IPS-18c (cell line): ENCODE measurements around the gene PFDN1.

Experiments used
- H3K4me3 ChIP-seq: 2 replicates; pipeline ENCODE4 v1.7.0; 2013; ENCODE audit warnings: low read depth, mild to moderate bottlenecking, low read length, moderate library complexity; ENCODE audit not compliant: insufficient read depth
- H3K9me3 ChIP-seq: one replicate; pipeline ENCODE4 v1.6.1; 2013; ENCODE audit warnings: mild to moderate bottlenecking, low read length, moderate library complexity; ENCODE audit not compliant: control insufficient read depth, insufficient read depth

Gene PFDN1

DNA sequence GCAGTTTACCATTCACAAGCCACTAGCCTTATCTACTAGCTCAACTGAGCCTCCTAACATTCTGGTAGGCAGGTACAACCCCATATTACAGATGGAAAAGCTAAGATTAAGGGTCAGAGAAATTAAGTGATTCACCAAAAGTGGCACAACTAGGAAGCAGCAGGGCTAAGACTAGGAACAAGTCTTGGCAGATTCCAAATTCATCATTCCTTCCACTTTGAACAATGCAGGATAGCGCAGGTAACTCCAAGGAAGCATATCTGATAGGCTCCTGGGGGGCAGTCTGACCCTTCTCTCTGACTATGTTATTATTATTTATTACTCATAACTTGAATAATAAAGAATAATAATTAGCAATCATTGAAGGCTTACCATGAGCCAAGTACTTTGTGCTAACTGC is 35.0 kb upstream of the PFDN1 start:
- Histone ChIP-seq H3K4me3 (no peak overlapping the region), H3K9me3 (no peaks in the 10 kb centered on the region)

DNA sequence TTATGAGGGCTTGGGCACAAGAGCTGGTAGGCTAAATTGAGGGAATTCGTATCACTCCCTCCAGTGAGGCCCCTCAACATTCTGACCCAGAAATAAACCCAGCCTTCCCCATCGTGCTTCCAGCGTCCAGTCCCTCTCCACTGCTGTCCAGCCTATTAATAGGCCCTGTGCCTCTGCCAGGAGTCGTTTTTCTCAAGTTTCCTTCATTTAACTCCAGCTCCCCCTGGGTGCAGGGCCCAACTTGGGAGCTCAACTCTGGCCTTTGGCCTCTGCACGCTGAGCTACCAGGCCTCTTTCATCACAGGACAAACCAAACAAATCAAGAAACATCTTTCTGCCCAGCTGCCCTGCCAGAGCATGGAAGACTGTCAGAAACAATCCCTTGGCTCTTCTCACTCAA is 33.5 kb upstream of the PFDN1 start:
- H3K4me3 ChIP-seq: no peak overlapping the region
- peaks cover 2% of the 10 kb centered on the region for H3K9me3 ChIP-seq

DNA sequence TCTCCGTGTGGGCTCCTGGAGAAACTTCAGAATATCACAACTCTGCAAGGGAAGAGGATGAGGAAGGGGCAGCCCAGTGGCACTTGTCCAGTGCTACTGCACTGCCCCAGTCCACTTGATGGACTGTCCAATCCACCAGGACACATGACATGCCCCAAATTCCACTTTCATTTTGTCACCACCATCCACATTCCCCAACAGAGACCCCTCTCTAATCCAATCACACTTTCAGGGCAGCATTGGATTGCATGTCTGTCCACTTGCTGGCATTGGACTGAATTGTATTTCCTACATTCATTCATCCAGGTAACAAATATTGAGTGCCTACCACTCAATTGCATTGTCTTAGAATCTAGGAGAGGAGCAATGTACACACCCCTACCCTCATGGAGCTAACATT is 28.7 kb upstream of the PFDN1 start:
- Histone ChIP-seq H3K4me3 (no peak overlapping the region), H3K9me3 (peaks cover 2% of the 10 kb centered on the region)

DNA sequence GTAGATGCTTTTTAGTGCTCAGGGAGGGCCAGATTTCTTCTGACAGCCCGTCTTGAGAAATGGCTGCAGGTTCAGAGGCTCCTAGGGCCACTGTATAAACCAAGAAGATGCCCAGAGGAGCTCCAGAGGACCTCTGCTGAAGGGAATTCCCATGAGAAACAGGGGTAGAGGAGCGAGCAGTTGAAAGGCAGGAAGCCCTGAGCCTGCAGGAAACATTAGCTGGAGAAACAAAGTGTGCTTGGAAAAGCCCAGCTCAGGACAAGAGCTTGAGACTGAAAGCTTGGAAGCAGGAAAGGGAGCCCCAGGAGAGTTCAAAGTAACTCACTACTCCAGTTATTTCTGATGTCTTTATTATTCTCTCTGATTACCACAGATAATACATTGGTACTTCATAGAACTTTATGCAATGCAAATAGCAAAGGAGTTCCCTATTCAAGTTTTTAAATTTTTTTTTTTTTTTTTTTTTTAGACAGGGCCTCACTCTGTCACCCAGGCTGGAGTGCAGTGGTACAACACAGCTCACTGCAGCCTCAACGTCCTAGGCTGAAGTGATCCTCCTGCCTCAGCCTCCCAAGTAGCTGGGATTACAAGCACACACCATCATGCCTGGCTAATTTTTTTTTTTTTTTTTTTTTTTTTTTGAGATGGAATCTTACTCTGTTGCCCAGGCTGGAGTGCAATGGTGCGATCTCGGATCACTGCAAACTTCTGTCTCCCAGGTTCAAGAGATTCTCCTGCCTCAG is 27.0 kb upstream of the PFDN1 start:
- Histone ChIP-seq H3K9me3 (peaks cover 2% of the 10 kb centered on the region), H3K4me3 (no peak overlapping the region)

DNA sequence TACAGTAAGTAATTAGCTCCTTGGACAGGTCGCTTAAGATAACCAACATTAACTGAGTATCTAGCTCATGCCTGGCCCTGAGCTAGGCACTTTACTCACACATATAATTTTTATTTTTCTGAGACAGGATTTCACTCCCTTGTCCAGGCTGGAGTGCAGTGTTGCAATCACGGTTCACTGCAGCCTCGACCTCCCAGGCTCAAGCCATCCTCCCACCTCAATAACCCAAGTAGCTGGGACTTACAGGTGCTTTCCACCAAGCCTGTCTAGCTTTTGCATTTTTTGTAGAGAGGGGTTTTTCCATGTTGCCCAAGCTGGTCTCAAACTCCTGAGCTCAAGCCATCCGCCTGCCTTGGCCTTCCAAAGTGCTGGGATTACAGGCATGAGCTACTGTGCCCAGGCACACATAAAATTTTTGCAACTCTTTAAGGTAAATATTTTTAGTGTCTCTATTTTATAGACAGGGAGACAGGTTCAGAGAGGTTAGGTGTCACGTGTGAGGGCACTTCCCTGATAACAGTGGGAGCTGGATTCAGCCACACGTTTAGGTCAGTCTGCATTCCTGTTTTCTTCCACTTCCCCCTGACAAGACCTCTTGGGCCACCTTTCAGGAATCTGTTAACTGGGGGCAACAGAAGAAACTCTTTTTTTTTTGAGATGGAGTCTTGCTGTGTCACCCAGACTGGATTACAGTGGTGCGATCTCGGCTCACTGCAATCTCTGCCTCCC is 25.3 kb upstream of the PFDN1 start:
- Histone ChIP-seq H3K4me3 (no peak overlapping the region), H3K9me3 (peaks cover 2% of the 10 kb centered on the region)

DNA sequence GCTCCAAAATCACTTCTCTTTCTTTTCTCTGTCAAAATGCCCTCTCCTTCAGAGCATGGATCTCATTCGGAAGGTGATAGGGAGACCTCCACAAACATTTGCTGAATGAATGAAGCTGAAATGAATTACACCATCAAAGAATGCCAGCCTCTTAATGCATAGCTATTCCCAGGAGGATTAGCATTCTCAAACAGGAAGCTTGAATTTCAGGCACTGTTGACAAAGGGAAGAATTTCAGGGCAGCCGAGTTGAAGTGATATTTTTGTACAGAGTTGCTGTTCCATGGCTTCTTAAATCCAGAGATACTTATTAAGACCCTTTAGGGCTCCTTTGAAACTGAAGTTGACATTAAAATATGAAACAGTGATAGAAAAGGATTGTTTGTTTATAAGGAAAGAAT is 24.7 kb upstream of the PFDN1 start:
- Histone ChIP-seq H3K9me3 (peaks cover 2% of the 10 kb centered on the region), H3K4me3 (no peak overlapping the region)

DNA sequence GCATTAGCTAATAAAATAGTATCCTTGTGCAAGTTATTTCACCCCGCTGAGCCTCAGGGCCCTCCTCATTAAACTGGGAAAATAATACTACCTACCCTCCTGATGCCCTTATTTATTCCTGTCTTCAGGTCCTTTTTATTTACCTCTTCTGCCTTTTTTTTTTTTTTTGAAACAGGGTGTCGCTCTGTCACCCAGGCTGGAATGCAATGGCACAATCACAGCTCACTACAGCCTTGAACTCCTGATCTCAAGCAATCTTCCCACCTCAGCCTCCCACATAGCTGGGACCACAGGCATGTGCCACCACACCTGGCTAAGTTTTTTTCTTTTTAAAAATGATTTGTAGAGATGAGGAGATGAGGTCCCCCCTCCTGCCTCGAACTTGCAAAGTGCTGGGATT is 22.6 kb upstream of the PFDN1 start:
- H3K4me3 ChIP-seq: no peak overlapping the region
- H3K9me3 ChIP-seq: no peaks in the 10 kb centered on the region

DNA sequence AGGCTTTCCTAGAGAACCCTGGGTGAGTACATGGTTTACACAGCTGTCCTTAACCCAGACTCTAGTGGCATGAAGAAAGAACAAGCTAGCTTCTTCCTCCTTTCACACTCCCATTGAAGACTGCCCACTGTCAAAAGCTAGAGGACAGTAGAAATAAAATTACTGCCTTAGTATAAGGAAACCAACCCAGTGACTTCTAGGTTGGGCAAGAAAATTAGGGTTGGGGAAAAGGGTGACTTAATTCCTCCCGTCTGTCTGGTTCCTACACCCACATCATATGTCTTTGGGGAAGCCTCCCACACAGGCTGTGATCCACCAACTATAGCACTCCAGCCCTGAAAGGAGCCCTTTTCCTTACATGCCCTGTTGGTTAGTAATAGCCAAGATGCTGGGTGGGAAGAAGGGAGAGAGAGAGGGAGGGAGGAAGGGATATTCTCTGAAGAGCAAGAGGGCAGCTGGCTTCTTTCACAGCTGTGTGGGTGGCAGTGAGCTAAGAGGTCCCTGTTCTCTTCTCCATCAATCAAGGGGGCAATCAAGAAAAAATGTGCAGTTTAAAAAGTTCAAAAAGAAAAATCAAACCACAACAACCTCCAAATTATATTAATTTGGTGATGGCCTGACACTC is 21.8 kb upstream of the PFDN1 start:
- Histone ChIP-seq H3K9me3 (no peaks in the 10 kb centered on the region), H3K4me3 (no peak overlapping the region)

DNA sequence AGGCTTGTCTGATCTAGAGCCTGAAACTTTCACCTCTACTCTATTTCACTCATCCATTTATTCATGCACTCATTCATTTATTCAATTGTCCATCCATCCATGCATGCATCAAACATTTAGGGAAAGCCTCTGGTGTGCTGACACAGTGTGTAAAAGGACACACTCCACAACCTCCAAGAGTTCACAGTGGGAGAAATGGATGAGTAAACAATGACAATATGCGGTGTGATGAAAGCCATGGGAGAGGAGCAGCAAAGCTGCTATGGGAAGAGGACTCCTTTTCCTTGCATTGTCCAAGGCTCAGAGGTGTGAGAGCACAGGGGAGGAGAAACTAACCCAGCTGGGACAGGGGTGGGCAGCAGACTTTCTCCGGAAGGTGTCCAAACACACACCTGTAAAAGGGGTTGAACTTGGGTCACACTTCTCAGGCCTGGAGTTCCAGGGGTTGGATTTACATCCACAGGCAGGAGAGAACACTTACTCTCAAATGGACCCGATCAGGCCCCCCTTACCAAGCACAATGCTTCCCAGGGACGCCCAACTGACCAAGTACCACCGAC is 21.2 kb upstream of the PFDN1 start:
- H3K9me3 ChIP-seq: no peaks in the 10 kb centered on the region
- H3K4me3 ChIP-seq: no peak overlapping the region

DNA sequence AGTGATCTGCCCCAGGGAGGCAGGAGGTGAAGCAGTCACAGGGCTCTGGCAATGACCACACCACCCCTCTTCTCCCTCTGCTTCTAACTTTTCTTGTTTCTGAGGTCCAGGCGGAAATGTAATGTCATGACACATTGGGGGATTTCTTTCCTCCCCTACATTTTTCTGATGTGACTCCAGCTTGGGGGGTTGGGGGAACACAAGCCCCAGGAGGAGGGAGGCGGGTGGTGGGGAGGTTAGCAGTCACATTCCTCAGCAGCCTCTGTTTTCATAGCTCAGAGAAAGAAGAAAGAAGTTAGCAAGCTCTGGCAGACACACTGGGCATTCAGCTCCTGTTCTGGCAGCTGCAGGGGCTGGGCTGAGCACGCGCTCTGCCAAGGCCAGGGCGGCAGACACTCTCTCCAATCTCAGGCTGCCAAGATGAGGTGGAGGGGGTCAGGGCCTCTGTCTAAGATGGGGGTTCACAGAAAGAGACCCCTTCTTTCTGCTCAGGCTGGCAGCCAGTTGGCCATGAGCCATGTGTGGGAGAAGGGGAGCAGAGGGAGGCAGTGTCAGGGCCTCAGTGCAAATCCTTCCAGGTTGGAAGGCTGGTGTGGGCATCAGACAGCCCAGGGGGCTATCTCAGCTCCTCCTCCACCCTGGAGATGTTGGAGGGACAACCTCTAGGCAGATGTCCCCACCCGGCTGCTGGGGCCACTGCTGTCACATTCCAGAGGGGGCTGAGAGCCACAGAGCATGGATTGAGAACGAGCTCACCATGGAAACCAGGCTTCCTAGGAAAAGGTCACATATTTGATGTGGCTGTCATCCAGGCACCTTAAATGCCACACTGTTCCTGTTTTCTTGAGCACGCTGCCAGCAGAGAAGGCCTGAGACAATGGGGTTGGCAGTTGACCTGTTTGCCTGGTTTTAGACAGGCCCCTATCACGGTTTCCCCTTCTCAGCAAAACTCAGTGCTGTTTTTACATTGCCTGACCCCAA is 20.1 kb upstream of the PFDN1 start:
- Histone ChIP-seq H3K4me3 (no peak overlapping the region), H3K9me3 (no peaks in the 10 kb centered on the region)

DNA sequence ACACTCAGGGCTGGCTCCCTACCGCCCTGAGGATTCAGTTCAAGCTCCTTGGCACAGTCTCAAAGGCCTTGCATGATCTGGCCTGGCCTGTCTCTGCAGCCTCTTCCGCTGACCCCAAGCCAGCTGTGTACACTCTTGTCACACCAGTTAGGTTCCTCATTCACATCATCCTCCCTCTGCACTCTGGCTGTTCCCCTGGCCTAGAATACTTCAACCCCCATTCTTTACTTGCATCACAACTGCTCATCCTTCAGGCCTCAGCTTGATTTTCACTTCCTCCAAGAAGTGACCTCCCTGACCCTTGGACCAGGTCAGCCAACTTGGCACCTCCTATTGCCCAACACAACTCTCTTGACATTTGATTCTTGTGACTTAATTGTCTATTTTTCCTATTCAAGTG is 18.9 kb upstream of the PFDN1 start:
- H3K4me3 ChIP-seq: no peak overlapping the region
- H3K9me3 ChIP-seq: no peaks in the 10 kb centered on the region

DNA sequence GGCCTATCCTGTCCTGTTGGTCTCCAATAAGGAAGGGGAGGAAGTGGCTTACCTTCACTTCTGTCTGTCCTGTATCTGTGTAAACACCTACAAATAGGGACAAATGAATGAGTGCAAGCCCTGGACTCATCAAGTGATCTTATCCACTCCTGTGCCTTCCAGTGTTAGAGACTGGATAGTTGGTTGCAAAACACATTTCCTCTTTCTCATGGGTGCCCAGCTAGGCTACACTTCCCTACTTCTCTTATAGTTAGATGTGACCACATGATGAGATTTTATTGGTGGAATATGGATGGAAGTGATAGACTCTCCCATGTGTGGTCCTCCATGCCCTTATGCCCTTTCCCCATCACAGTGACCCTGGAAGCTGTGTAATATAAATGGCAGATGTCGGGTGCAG is 16.9 kb upstream of the PFDN1 start:
- Histone ChIP-seq H3K9me3 (no peaks in the 10 kb centered on the region), H3K4me3 (no peak overlapping the region)

DNA sequence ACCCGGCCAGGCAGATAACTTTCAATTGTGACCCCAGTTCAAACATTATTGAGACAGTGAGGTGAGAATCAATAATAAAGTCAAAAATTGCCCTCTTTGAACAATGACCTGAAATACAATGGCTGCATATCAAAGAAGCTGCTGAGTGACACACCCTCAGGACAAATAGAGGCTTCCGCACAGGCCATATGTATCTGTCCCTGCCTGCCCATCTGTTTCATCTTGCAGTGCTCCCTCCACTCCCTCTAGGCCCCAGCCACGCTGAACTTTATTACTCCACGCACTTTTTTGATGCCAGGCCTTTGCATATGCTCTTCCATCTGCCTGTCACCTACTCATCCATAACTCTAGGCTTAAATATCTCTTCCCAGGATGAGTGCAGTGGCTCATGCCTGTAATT is 15.9 kb upstream of the PFDN1 start:
- no peak overlapping the region for H3K4me3 ChIP-seq
- H3K9me3 ChIP-seq: no peaks in the 10 kb centered on the region

DNA sequence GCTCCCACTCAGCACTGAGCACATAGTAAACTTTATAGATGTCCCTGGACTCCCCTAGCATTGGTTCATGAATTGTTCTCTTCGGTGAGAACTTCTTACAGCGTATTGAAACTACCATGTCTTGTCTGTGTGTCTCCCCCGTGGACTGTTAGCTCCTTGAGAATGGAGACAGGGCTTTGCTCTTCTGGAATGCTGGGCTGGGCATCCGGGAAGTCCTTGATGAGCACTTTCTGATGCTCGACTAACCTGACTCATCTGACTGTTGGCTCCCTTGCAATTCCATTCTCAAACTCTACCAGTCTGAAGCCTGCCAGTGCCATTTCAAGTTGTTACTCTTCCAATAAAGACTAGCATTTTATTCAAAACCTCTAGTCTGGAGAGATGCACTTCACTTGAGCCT is 15.0 kb upstream of the PFDN1 start:
- H3K4me3 ChIP-seq: no peak overlapping the region
- H3K9me3 ChIP-seq: no peaks in the 10 kb centered on the region

DNA sequence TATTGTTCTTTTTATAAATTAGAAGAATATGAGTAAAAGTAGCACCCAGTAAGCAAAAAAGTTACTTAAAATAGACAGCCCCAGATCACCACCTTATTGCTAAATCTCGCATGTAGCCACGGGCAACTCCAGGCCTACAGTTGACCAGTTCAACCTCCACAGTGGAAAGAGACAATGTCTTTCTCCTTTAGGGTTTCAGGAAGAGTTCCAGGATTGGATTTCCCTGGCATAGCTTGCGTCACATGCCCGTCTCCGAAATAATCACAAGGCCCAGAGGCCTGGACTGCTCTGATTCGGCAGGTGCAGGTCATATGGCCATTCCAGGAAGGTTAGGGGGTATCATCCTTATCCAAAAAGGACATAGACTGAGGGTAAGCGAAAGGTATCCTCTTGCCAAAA is 9.9 kb upstream of the PFDN1 start:
- Histone ChIP-seq H3K9me3 (no peaks in the 10 kb centered on the region), H3K4me3 (no peak overlapping the region)

DNA sequence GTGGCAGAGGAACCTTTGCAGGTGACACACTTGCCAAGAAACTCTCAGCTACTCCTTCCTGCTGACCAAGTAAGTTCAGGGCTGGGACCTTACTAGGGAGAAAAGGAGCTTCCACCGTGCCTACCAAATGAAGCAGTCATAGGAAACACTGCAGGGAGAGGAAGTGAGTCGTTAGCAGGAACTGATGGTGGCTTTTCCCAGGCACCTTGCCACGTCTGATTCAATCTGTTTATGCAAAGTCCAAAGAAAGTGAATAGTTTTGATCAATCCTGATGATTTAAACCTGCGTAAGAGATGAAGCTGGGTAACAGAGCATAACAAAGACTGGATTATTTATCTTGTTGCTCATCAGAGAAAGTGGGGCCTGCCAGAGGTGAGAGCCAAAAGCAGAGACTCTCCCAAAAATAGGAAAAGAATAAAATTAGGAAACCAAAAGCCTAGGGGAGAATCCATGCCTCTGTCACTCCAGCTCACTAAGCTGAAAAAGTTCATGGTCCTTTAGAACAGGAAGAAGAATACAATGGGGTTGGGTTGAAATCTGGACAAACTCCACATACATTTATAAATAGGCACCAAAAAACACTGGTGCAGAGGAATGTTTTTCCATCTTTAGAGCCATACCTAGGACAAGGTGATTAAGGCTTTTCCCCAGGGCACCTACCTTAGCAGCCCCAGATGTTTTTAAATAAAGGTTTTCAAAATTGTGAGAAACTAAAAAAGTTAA is 9.3 kb upstream of the PFDN1 start:
- H3K4me3 ChIP-seq: no peak overlapping the region

More for the DNA sequence above, 9.3 kb upstream of the PFDN1 start:
- no peaks in the 10 kb centered on the region for H3K9me3 ChIP-seq
